Stimulated activated CD8-positive, alpha-beta memory T cell treated with anti-CD3 and anti-CD28 coated beads, Interleukin-12 subunit alpha, Interleukin-12 subunit beta, amount 100 ng/mL, for 1 hour (primary cell): Measurements from ENCODE around the gene MON2.

Experiments used
- DNase-seq: peaks from one replicate; pipeline ENCODE4 v3.0.0-alpha.2; 2020; ENCODE audit warnings: low read depth

The MON2 gene

GRCh38 chr12:62618930-62619329, 152.3 kb downstream of the MON2 start:
- no peak for DNase-seq

DNA sequence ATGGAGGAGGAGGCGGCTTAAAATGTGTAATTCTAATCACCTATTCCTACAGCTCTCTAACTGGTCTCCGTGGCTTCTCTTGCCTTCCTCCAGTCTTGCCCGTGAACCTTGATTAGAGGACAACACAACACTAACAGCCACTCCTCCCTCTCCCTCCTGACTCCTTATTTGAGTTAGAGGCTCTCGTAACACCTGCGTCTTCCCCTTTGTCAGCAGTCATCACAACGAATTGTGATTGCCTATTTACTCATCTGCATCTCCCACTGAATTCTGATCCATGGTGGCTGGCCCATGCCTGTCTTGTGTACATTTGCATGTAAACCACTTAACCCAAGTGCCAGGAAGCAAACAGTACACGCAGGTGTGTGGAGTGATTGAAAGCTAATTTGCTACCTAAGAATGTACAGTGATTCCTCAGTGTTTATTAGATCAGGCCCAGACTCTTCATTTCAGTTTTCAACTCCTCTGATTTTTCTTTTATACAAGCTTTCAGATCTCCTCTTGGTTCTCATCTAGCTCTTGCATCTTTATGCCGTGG, 154.5 kb downstream of the MON2 start:
- no peak for DNase-seq

DNA sequence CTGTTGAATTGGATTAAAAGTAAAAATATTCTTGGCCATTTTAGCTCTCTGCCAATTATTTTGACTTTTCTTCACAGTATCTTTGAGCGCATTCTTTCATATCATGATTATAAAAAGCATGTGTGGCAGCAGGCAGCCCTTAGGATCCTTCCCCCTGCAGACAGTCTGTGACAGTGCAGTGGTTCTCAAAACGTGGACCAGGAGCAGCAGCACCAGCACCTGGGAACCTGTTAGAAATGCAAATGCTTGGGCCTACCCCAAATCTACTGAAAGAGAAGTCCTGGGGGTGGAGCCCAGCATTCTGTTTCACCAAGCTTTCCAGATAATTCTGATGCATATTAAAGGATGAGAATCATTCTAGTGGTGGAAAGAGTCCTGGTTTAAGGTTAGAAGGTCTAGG, 155.6 kb downstream of the MON2 start:
- no peak for DNase-seq

- no peak for DNase-seq
Measured at GRCh38 chr12:62625228-62625627, 158.6 kb downstream of the MON2 start.

DNA sequence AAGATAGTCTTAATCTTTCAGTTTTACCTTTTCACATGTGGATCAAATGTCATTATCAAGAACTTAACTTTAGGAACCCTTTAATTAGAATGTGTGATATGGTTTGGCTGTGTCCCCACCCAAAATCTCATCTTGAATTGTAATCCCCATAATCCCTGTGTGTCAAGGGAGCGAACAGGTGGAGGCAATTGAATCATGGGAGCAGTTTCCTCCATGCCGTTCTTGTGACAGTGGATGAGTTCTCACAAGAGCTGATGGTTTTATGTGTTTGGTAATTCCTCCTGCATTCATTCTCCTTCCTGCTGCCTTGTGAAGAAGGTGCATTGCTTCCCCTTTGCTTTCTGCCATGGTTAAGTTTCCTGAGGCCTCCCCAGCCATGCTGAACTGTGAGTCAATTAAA, 160.6 kb downstream of the MON2 start:
- no peak for DNase-seq

- DNase-seq, result no peak
Measured at GRCh38 chr12:62629413-62629812, 162.8 kb downstream of the MON2 start.

GRCh38 chr12:62629971-62630739, 163.5 kb downstream of the MON2 start:
- DNase-seq, result no peak

GRCh38 chr12:62631471-62632410, 165.1 kb downstream of the MON2 start:
- no peak for DNase-seq

DNA sequence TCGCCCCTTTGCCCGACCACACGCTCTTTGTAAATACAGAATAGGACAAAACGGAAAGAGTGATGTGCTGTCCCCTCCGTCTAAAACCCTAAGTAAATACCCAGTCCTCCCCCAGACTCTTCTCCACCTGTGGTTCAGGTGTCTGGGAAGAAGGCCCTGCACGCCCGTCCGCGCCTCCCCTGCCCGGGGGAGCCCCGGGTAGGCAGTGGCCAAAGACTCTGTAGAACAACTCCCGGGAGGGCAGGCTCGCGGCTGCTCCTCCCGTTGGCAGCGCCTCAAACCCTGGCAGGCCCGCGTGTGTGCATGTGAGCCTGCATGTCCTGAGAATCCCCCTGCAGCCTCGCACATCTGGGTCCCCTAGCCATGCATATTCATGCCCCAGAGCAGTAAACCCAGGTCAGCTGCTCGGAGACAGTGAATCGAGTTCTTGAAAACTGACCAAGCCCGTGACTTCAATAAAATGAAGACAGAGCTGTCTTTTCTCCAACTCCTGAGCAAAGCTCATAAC, 165.8 kb downstream of the MON2 start:
- no peak for DNase-seq

GRCh38 chr12:62635649-62636048, 169.0 kb downstream of the MON2 start:
- DNase-seq, result no peak

DNA sequence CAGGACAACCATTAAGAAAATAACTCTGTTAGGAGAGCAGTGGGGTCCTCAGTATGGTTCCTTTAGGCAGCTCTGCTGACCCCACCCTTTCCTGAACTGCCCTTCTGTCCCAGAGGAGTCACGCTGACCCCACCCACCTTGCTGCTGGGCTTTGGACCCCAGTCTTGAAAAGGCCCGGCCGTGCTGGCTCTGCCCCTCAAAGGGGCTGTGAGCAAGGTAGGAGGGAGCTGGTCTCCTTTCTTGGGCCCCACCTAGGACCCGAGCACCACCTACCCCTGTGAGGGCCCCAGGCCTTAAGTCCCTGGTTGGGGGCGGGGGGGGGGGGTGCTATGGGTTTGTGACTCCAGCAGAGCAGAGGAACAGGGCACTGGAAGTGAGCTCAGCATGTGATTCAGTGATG, 171.1 kb downstream of the MON2 start:
- no peak for DNase-seq

GRCh38 chr12:62640910-62641448, 174.4 kb downstream of the MON2 start:
- no peak for DNase-seq

DNA sequence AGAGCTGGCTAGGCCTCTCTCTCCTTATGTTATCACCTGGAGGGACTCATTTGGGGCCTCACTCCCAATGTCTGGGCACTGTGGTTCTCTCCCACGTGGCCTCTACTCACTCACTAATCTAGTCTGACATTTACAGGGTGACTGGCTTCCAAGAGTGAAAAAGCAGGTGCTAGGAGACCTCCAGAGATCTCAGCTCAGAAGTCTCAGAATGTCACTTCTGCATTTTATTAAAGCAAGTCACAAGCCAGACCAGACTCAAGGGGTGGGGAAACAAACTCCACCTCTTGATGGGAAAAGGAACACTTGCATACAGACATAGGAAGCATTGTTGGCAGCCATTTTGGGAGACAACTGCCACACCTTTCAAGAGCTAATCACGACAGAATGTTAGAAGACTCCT, 175.9 kb downstream of the MON2 start:
- no peak for DNase-seq

- no peak for DNase-seq
Measured at GRCh38 chr12:62643486-62643885, 176.9 kb downstream of the MON2 start.

GRCh38 chr12:62646566-62646965, 179.9 kb downstream of the MON2 start:
- DNase-seq, result no peak

DNA sequence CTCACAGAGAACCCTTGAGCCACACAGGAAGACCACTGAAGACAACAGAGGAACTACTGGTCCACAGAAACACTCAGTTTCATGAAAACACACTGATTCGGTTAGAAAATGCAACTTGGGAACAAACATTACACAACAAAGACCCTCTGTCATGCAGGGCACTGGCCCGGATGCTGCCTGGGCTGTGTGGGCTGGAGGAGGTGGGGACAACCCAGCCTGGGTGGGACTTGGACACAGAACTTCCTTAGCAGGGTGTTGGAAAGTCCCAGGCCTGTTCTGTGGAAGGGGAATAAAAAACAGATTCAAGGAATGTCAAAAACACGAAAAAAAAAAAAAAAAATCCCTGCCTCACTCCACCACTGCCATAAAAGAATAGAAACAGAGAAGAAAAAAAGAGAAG, 181.0 kb downstream of the MON2 start:
- DNase-seq, result no peak

DNA sequence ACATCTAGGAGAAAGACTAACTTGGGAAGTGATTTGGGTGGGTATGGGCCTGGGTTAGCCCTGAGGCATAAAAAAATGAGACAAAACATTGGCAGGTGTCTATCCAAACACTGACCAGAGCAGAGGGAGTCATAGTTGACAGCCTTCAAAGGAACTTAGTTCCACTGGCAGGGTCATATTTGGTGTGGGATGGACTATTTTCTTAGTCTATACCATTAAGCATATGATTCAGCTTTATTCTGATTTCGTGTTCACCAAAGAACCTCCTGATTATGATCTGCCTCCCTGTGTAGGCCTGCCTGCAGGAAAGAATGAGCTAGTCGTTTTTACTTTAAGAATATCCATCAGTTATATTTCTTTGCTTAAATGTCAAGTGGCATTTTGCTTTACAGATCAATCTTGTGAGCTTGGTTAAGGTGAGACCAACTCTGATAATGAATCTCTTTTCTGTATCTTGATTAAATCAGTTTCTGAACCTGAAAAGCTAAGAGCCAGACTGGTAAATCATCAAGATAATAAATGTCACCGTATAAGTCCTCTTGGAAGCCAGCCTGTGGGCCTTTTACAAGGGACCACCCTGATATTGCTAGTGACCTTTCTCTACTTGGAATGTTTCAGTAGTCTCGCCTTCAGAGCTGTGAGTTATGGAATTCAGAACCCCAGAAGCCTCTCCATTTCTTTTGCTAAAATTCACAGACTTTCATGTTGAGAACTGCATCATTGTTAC, 182.9 kb downstream of the MON2 start:
- no peak for DNase-seq
